H1 (cell line): ENCODE measurements around the gene KLHDC8B. TPM values are rescaled to one million over a fixed set of nuclear protein-coding genes. Genes with fewer than 3 reads are reported as not detected.

Source experiments
- CTCF ChIA-PET: fragments of 300-600 bp; sonication (Branson Sonifier 250); formaldehyde crosslinking; loops from one replicate; lab custom pipeline; 2021; ENCODE audit not compliant: partially characterized antibody; lab: Charles Lee
- POLR2A ChIA-PET: fragments of 300-600 bp; sonication (Branson Sonifier 250); formaldehyde crosslinking; loops from one replicate; lab custom pipeline; 2021; ENCODE audit warnings: inconsistent platforms; ENCODE audit not compliant: partially characterized antibody; lab: Charles Lee
- DNase-seq, 2 experiments: peaks; one replicate each; pipeline versions ENCODE4 v3.0.0 to v3.0.0-alpha.2; 2010 to 2022; ENCODE audit warnings: low spot score in 2 of 2, low read depth in 1 of 2, mixed read lengths in 1 of 2
- FAIRE-seq: peaks from 2 replicates; lab custom pipeline; 2011; peaks lifted over from hg19 to GRCh38; lab: Jason Lieb, UNC
- H2AFZ ChIP-seq: 2 replicates; pipeline ENCODE4 v1.8.1; 2012; ENCODE audit warnings: low read length, inconsistent platforms
- H2AK5ac ChIP-seq: 2 replicates; pipeline ENCODE4 v1.6.1; 2013; ENCODE audit warnings: low read depth, low read length
- H2BK120ac ChIP-seq: replicated peaks from 2 replicates; pipeline ENCODE3; 2013; ENCODE audit warnings: low read depth, low read length, inconsistent platforms
- H2BK12ac ChIP-seq: 2 replicates; pipeline ENCODE4 v1.6.1; 2013; ENCODE audit warnings: low read depth, low read length
- H2BK15ac ChIP-seq: 2 replicates; pipeline ENCODE4 v1.6.1; 2013; ENCODE audit warnings: low read length
- H2BK20ac ChIP-seq: 2 replicates; pipeline ENCODE4 v1.6.1; 2013; ENCODE audit warnings: low read length
- H2BK5ac ChIP-seq: 2 replicates; pipeline ENCODE4 v1.6.1; 2013; ENCODE audit warnings: low read depth, low read length
- H3K14ac ChIP-seq: 2 replicates; pipeline ENCODE4 v1.6.1; 2013; ENCODE audit warnings: inconsistent platforms; ENCODE audit not compliant: insufficient read length
- H3K18ac ChIP-seq: 2 replicates; pipeline ENCODE4 v1.6.1; 2013; ENCODE audit warnings: low read length; ENCODE audit errors: extremely low read depth
- H3K23ac ChIP-seq: 2 replicates; pipeline ENCODE4 v1.6.1; 2013; ENCODE audit warnings: inconsistent platforms; ENCODE audit not compliant: insufficient read length
- H3K23me2 ChIP-seq: 2 replicates; pipeline ENCODE4 v1.6.1; 2013; ENCODE audit warnings: low read depth, low read length
- H3K27ac ChIP-seq: 2 replicates; pipeline ENCODE4 v1.6.1; 2011; ENCODE audit warnings: low read depth, low read length, inconsistent platforms
- H3K27me3 ChIP-seq, 4 experiments: replicated peaks in 1 of 4; 1 replicate in 1 of 4; 2 replicates in 3 of 4; pipeline versions ENCODE4 v1.6.1 to v1.8.1; 2011 to 2013; ENCODE audit warnings: low read length in 3 of 4, mild to moderate bottlenecking in 3 of 4, inconsistent platforms in 2 of 4, mixed read lengths in 2 of 4, moderate library complexity in 1 of 4; ENCODE audit not compliant: control insufficient read depth in 3 of 4, insufficient read depth in 3 of 4; ENCODE audit errors: extremely low read depth in 1 of 4
- H3K36me3 ChIP-seq, 4 experiments: 2 replicates each; pipeline versions ENCODE4 v1.6.1 to v1.8.1; 2011 to 2013; ENCODE audit warnings: mild to moderate bottlenecking in 4 of 4, low read length in 3 of 4, moderate library complexity in 2 of 4, control low read depth in 1 of 4, inconsistent platforms in 1 of 4; ENCODE audit not compliant: insufficient read depth in 4 of 4, control insufficient read depth in 2 of 4
- H3K4ac ChIP-seq: replicated peaks from 2 replicates; pipeline ENCODE3; 2013; ENCODE audit warnings: low read length, low read depth, mixed read lengths, inconsistent platforms; ENCODE audit not compliant: insufficient read length
- H3K4me1 ChIP-seq, 4 experiments: replicated peaks in 1 of 4; 1 replicate in 1 of 4; 2 replicates in 3 of 4; pipeline versions ENCODE4 v1.6.1 to v1.8.1; 2011 to 2013; ENCODE audit warnings: low read length in 3 of 4, inconsistent platforms in 2 of 4, mixed read lengths in 1 of 4; ENCODE audit not compliant: insufficient read depth in 4 of 4, control insufficient read depth in 3 of 4
- H3K4me2 ChIP-seq, 2 experiments: 2 replicates each; pipeline versions ENCODE4 v1.6.1 to v1.8.1; 2011 to 2013; ENCODE audit warnings: low read depth in 2 of 2, low read length in 2 of 2, control low read depth in 1 of 2, inconsistent platforms in 1 of 2, mild to moderate bottlenecking in 1 of 2; ENCODE audit not compliant: insufficient read depth in 1 of 2
- H3K4me3 ChIP-seq, 4 experiments: fragments of 200-600, 300-600 bp in 1 of 4; sonication (generic), shearing (Covaris generic), sonication (Bioruptor Twin) in 1 of 4; 2 replicates each; pipeline versions ENCODE4 v1.5.1 to v1.8.1; 2011 to 2016; ENCODE audit warnings: low read length in 4 of 4, low read depth in 3 of 4, control low read depth in 2 of 4, inconsistent platforms in 2 of 4, mild to moderate bottlenecking in 2 of 4, mixed read lengths in 1 of 4, moderate library complexity in 1 of 4; ENCODE audit not compliant: insufficient read depth in 2 of 4; ENCODE audit errors: extremely low read depth in 1 of 4
- H3K56ac ChIP-seq: replicated peaks from 2 replicates; pipeline ENCODE3; 2013; ENCODE audit warnings: low read depth, mild to moderate bottlenecking, mixed read lengths, low read length, inconsistent platforms; ENCODE audit not compliant: insufficient read length
- H3K79me1 ChIP-seq: 2 replicates; pipeline ENCODE4 v1.6.1; 2013; ENCODE audit warnings: low read depth, low read length, control low read depth
- H3K79me2 ChIP-seq, 2 experiments: 2 replicates each; pipeline versions ENCODE4 v1.6.1 to v1.8.1; 2012 to 2013; ENCODE audit warnings: low read length in 2 of 2, mild to moderate bottlenecking in 2 of 2, inconsistent platforms in 1 of 2; ENCODE audit not compliant: insufficient read depth in 2 of 2, control insufficient read depth in 1 of 2
- H3K9ac ChIP-seq, 4 experiments: replicated peaks in 1 of 4; 1 replicate in 1 of 4; 2 replicates in 3 of 4; pipeline versions ENCODE4 v1.6.1 to v1.8.1; 2011 to 2013; ENCODE audit warnings: low read depth in 3 of 4, low read length in 3 of 4, control low read depth in 2 of 4, mild to moderate bottlenecking in 2 of 4, moderate library complexity in 2 of 4, inconsistent platforms in 1 of 4; ENCODE audit errors: extremely low read depth in 1 of 4
- H3K9me3 ChIP-seq, 2 experiments: 2 replicates each; pipeline versions ENCODE4 v1.6.1 to v1.8.1; 2012 to 2013; ENCODE audit warnings: mild to moderate bottlenecking in 2 of 2, moderate library complexity in 2 of 2, control low read depth in 1 of 2, inconsistent platforms in 1 of 2, low read depth in 1 of 2, low read length in 1 of 2, mixed read lengths in 1 of 2; ENCODE audit not compliant: insufficient read depth in 2 of 2
- H4K20me1 ChIP-seq, 2 experiments: replicated peaks in 1 of 2; 2 replicates each; pipeline versions ENCODE3 to v1.8.1; 2011 to 2013; ENCODE audit warnings: inconsistent platforms in 2 of 2, low read length in 2 of 2, mild to moderate bottlenecking in 1 of 2; ENCODE audit not compliant: insufficient read depth in 2 of 2, control insufficient read depth in 1 of 2
- H4K5ac ChIP-seq: 2 replicates; pipeline ENCODE4 v1.6.1; 2013; ENCODE audit warnings: low read length, low read depth, mixed read lengths, inconsistent platforms; ENCODE audit not compliant: insufficient read length
- H4K8ac ChIP-seq: 2 replicates; pipeline ENCODE4 v1.8.0; 2013; ENCODE audit warnings: mild to moderate bottlenecking, moderate library complexity, low read length, inconsistent platforms; ENCODE audit not compliant: insufficient read depth; ENCODE audit errors: extremely low read depth
- H4K91ac ChIP-seq: replicated peaks from 2 replicates; pipeline ENCODE3; 2013; ENCODE audit warnings: low read length, mixed read lengths, inconsistent platforms; ENCODE audit not compliant: insufficient read length
- BACH1 ChIP-seq: IDR thresholded peaks from 2 replicates; pipeline ENCODE4 v1.6.1; 2012; ENCODE audit warnings: low read length, improper control_type of control experiment
- CREB1 ChIP-seq: IDR thresholded peaks from 2 replicates; pipeline ENCODE4 v1.6.1; 2012; ENCODE audit warnings: inconsistent platforms
- HDAC6 ChIP-seq: IDR thresholded peaks from one replicate; pipeline ENCODE4 v1.7.1; 2012; ENCODE audit warnings: low read depth, mild to moderate bottlenecking, inconsistent platforms, low read length, moderate library complexity
- MAX ChIP-seq: IDR thresholded peaks from 2 replicates; pipeline ENCODE4 v1.6.1; 2012; ENCODE audit warnings: inconsistent platforms
- RAD21 ChIP-seq, 2 experiments: IDR thresholded peaks in 1 of 2; conservative IDR thresholded peaks in 1 of 2; 2 replicates each; pipeline ENCODE4 v1.6.1; 2011; ENCODE audit warnings: low read depth in 2 of 2, low read length in 2 of 2, improper control_type of control experiment in 1 of 2, inconsistent platforms in 1 of 2, mild to moderate bottlenecking in 1 of 2, moderate library complexity in 1 of 2
- RFX5 ChIP-seq: IDR thresholded peaks from 2 replicates; pipeline ENCODE4 v1.6.1; 2011; ENCODE audit warnings: low read depth, low read length, improper control_type of control experiment, borderline replicate concordance
- SP2 ChIP-seq: IDR thresholded peaks from 2 replicates; pipeline ENCODE4 v1.6.1; 2012; ENCODE audit warnings: mild to moderate bottlenecking, low read length, inconsistent platforms
- WGBS, 2 experiments: shearing (Covaris generic) in 1 of 2; methylation state at CpG; one replicate each; pipeline versions ENCODE4 v1.1.6 to v1.1.7; 2013 to 2015; ENCODE audit warnings: low lambda C conversion rate in 2 of 2, mixed read lengths in 2 of 2, inconsistent platforms in 1 of 2, low coverage in 1 of 2, missing lambda C conversion rate in 1 of 2; ENCODE audit not compliant: insufficient replicate concordance in 2 of 2, insufficient coverage in 1 of 2, insufficient read length in 1 of 2; ENCODE audit errors: extremely low coverage in 1 of 2, missing lambda C conversion rate in 1 of 2; 5-methylcytosine and 5-hydroxymethylcytosine counted together
- polyA plus RNA-seq, 7 experiments: library from polyadenylated mRNA; depleted of rRNA in 3 of 7; stranded (reverse) in 5 of 7; unstranded in 2 of 7; fragments of >200 nt in 5 of 7; fragments of 200-250 nt in 2 of 7; gene quantifications; 1 replicate in 5 of 7; 2 replicates in 1 of 7; 4 replicates in 1 of 7; pipeline versions ENCODE4 v1.2.1 to v1.2.3, GENCODE V29; 2011 to 2013; ENCODE audit warnings: missing spikeins in 2 of 7, mixed read lengths in 2 of 7
- total RNA-seq: library from RNA; stranded (reverse); fragmentation: NEBNext Ultra II Directional; extraction: Animal tissue kit (Norgen Biotek cat#: 25700); gene quantifications from 2 replicates; pipeline ENCODE4 v1.2.1, GENCODE V29; 2021

The KLHDC8B gene
- total and polyA plus RNA-seq, 2 of the 8 experiments (the other 6 are each of a cell fraction or from before 2014, with no cell fraction given): 15.8 to 21.3 TPM

- Histone ChIP-seq H3K9ac (no peak overlapping the region), H4K20me1 (no peaks in the 10 kb centered on the region), H2BK5ac (no peak overlapping the region), H2AFZ (no peak overlapping the region), H2BK15ac (no peak overlapping the region), H3K4ac (no peak overlapping the region), H4K8ac (no peak overlapping the region), H3K27me3 (no peaks in the 10 kb centered on the region; a peak in 1 of 7 replicates), H4K5ac (no peak overlapping the region)
- CTCF ChIA-PET: no interaction called here
- TF ChIP-seq BACH1 (no peak), SP2 (no peak), RFX5 (no peak), MAX (no peak), HDAC6 (no peak), RAD21 (IDR thresholded peaks at IDR 0.05 in 1 of 2, conservative IDR thresholded peaks at IDR 0.05 in 1 of 2; ENCODE audit: low read depth in 2 of 2, low read length in 2 of 2) (no peak), CREB1 (no peak)
- TF ChIP-seq, all 59 proteins: peak for 0
- Histone ChIP-seq H3K23ac (no peak overlapping the region), H3K18ac (no peak overlapping the region), H3K9me3 (no peaks in the 10 kb centered on the region), H4K91ac (no peak overlapping the region), H2BK20ac (no peak overlapping the region), H2AK5ac (no peak overlapping the region), H3K14ac (no peak overlapping the region), H2BK12ac (no peak overlapping the region), H3K27ac (no peak overlapping the region), H3K4me2 (no peak overlapping the region), H3K4me1 (peaks cover 0 to 22% (median 12%) of the 10 kb centered on the region in 4 experiments; a peak in 6 of 7 replicates), H3K56ac (no peak overlapping the region), H3K79me1 (no peaks in the 10 kb centered on the region), H3K36me3 (no peaks in the 10 kb centered on the region), H2BK120ac (no peak overlapping the region), H3K23me2 (no peaks in the 10 kb centered on the region), H3K4me3 (no peak overlapping the region), H3K79me2 (no peaks in the 10 kb centered on the region)
- POLR2A ChIA-PET: no interaction called here
- WGBS, 2 experiments: 100% methylated on average over 2 of the region's 2 CpGs; no CpG with 5 or more reads in 1 of the 2 experiments
- FAIRE-seq: no peak
- DNase-seq: no peak
Measured at GRCh38 chr3:49177073-49177472, 5.7 kb downstream of the KLHDC8B start.
